D721Med (cell line): Measurements from ENCODE around the gene IKBIP.
A peak's percentile ranks its signal among the peaks of the same experiment; 100 is the strongest.

Source experiments
- DNase-seq: peaks from one replicate; pipeline ENCODE4 v3.0.0; 2011; ENCODE audit warnings: low spot score; ENCODE audit not compliant: insufficient read length
- FAIRE-seq: peaks from 2 replicates; lab custom pipeline; 2011; peaks lifted over from hg19 to GRCh38; lab: Jason Lieb, UNC
- TF ChIP-seq, protein P1 (sequence below): IDR thresholded peaks from 2 replicates; pipeline ENCODE4 v1.5.1; 2012; ENCODE audit warnings: mild to moderate bottlenecking, control low read depth; ENCODE audit not compliant: insufficient read depth; ENCODE audit errors: missing control alignments

The IKBIP gene

DNA sequence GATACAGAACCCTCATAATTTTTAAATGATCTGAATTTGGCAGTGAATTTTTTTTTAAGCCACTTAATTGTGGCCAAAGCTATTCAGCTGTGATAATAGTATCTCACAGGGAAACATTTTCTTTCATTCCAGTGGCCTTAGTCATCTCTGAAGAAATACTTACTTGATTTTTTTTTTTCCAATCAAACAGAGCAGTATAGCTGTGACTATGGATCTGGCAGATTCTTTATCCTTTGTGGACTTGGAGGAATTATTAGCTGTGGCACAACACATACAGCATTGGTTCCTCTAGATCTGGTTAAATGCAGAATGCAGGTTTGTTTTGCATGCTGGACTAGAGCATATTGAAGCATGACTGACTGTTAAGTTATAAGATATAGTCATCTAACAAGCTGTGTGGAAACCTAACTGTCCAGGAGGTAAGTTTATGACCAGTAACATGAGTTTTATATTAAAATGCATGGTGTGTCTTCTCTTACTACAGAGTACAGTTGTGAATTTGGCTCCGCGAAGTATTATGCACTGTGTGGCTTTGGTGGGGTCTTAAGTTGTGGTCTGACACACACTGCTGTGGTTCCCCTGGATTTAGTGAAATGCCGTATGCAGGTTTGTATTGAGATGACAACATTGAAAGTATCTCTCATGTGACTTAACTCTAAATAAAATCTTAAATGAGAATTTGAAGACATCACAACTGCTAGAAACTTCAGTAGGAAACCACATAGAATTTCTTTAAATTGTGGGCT lies 49.2 kb downstream of the IKBIP start:
- TF ChIP-seq, protein P1, sequence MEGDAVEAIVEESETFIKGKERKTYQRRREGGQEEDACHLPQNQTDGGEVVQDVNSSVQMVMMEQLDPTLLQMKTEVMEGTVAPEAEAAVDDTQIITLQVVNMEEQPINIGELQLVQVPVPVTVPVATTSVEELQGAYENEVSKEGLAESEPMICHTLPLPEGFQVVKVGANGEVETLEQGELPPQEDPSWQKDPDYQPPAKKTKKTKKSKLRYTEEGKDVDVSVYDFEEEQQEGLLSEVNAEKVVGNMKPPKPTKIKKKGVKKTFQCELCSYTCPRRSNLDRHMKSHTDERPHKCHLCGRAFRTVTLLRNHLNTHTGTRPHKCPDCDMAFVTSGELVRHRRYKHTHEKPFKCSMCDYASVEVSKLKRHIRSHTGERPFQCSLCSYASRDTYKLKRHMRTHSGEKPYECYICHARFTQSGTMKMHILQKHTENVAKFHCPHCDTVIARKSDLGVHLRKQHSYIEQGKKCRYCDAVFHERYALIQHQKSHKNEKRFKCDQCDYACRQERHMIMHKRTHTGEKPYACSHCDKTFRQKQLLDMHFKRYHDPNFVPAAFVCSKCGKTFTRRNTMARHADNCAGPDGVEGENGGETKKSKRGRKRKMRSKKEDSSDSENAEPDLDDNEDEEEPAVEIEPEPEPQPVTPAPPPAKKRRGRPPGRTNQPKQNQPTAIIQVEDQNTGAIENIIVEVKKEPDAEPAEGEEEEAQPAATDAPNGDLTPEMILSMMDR: no peak
- DNase-seq (no peak), FAIRE-seq (no peak)

DNA sequence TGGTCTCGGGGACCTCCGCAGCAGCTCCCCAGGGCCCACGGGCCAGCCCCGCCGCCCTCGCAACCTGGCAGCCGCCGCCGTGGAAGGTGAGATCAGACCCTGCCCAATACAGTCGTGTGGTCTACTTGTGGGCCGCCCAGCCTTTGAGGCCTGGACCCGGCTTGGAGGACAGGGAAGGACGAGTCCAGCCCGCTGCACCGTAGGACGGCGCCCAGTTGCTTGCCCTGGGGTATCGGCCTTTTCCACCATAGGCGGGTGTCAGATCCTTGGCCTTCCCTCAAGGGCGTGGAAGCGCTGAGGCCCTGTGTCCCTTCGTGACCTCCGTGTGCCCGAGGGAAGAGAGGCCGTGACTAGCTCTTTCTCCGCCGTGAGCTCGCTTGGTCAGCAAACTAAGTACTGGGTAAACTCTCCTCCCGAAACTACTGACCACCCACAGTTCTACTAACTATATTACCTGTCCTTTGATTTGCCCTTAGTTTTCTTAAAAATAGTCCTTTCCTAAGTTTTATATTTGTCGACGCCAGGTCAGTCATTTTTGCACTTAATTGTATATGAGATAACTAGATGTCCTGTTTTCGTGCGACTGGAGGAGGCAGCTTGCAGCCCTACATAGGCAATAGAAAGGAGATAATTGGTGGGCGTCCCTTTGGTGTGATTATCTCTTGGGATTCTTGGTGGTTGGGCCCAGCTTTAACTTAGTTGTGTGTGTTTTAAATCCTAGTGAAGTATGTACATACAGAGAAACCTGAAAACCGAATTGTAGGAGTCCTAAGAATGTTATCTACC lies 50.3 kb downstream of the IKBIP start:
- FAIRE-seq (no peak), DNase-seq (no peak)
- TF ChIP-seq, protein P1: no peak

DNA sequence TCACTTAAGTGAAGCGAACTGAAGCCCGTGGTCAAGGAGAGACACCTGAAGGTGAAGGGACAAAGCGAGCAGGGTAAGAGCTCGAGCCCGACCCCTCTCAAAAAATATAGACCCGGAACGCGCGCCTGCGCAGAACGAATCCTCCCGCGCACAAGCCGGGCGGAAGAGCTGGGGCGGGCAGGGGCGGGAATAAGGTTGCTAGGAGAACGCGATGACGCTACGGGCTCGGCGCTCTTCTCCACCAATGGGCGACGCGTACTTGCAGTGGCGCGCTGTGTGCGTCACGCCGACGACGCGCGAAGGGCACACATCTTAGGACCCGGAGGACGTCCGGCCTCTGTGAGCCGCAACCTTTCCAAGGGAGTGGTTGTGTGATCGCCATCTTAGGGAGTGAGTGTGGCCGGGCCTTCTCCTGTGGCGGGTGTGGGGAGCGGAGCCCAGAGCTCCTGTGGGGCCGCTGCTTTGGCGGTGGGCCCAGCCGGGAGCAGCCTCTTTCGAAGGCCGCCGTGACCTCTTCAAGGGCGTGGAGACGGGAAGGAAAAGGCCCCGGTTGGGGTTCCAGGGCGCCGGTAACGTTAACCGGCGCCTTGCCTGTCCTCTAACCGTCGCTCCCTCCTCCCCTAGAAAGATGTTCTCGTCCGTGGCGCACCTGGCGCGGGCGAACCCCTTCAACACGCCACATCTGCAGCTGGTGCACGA lies 51.1 kb downstream of the IKBIP start, which contains the start of gene SLC25A3:
Gene SLC25A3 (plus strand): TSS at position 336 of the 699 bp plus-strand sequence. CDS start 293 bp downstream, at position 629.
- DNase-seq (peak; percentile 71), FAIRE-seq (no peak)
- TF ChIP-seq, protein P1: no peak

- TF ChIP-seq, protein P1: no peak
- FAIRE-seq (no peak), DNase-seq (no peak)
These were observed 51.7 kb downstream of the IKBIP start for GRCh38 chr12:98592825-98593322.

- FAIRE-seq: no peak
- TF ChIP-seq, protein P1: no peak
- DNase-seq: no peak
These were observed 53.4 kb downstream of the IKBIP start for GRCh38 chr12:98591209-98591608.

- DNase-seq (no peak), FAIRE-seq (no peak)
- TF ChIP-seq, protein P1: no peak
These were observed 57.5 kb downstream of the IKBIP start for GRCh38 chr12:98587084-98587483.
